OCI-LY1 (cell line): Measurements from ENCODE around the gene CAPRIN1.

Source experiments
- H2AFZ ChIP-seq: fragments of 200-600 bp; sonication (generic), shearing (Covaris generic); 2 replicates; pipeline ENCODE4 v1.6.0; 2014; ENCODE audit warnings: antibody characterized with exemption, mild to moderate bottlenecking, low read length
- H3F3A ChIP-seq: fragments of 200-600 bp; sonication (generic), shearing (Covaris generic); 2 replicates; pipeline ENCODE4 v1.6.0; 2014; ENCODE audit warnings: mild to moderate bottlenecking, antibody characterized with exemption, low read length, moderate library complexity; ENCODE audit not compliant: insufficient read depth
- H3K27ac ChIP-seq: fragments of 200-600 bp; sonication (generic); 2 replicates; pipeline ENCODE4 v1.5.1; 2014; ENCODE audit warnings: low read length, mixed run types, mild to moderate bottlenecking, low read depth; ENCODE audit not compliant: poor library complexity, severe bottlenecking
- H3K27me3 ChIP-seq: fragments of 200-600 bp; sonication (generic); 2 replicates; pipeline ENCODE4 v1.6.0; 2014; ENCODE audit warnings: antibody characterized with exemption, mild to moderate bottlenecking, low read length, moderate library complexity; ENCODE audit not compliant: insufficient read depth
- H3K36me3 ChIP-seq: fragments of 200-600 bp; sonication (generic); 2 replicates; pipeline ENCODE4 v1.6.1; 2014; ENCODE audit warnings: mild to moderate bottlenecking, antibody characterized with exemption, low read length, moderate library complexity, mixed read lengths; ENCODE audit not compliant: insufficient read depth
- H3K4me1 ChIP-seq: fragments of 200-600 bp; sonication (generic); 2 replicates; pipeline ENCODE4 v1.5.1; 2014; ENCODE audit warnings: mild to moderate bottlenecking, low read length, moderate library complexity; ENCODE audit not compliant: insufficient read depth, severe bottlenecking
- H3K4me2 ChIP-seq: fragments of 200-600 bp; sonication (generic), shearing (Covaris generic); 2 replicates; pipeline ENCODE4 v1.6.1; 2014; ENCODE audit warnings: low read length
- H3K4me3 ChIP-seq: fragments of 200-600 bp; sonication (generic); 2 replicates; pipeline ENCODE4 v1.5.1; 2014; ENCODE audit warnings: low read length, low read depth, mild to moderate bottlenecking, mixed read lengths; ENCODE audit not compliant: poor library complexity, severe bottlenecking
- H3K79me2 ChIP-seq: fragments of 200-600 bp; shearing (Covaris generic); 2 replicates; pipeline ENCODE4 v1.6.1; 2016; ENCODE audit warnings: mixed run types, low read length, mixed read lengths; ENCODE audit not compliant: insufficient read depth
- H3K9ac ChIP-seq: fragments of 200-600 bp; sonication (generic), shearing (Covaris generic); 2 replicates; pipeline ENCODE4 v1.6.1; 2014; ENCODE audit warnings: mild to moderate bottlenecking, low read length, mixed read lengths
- H3K9me2 ChIP-seq: fragments of 200-600 bp; sonication (generic), shearing (Covaris generic); 2 replicates; pipeline ENCODE4 v1.6.1; 2014; ENCODE audit warnings: low read depth, mild to moderate bottlenecking, low read length, mixed read lengths
- H3K9me3 ChIP-seq: fragments of 200-600 bp; shearing (Covaris generic); 2 replicates; pipeline ENCODE4 v1.6.1; 2014; ENCODE audit warnings: low read length, mixed read lengths
- H4K20me1 ChIP-seq: fragments of 200-600 bp; sonication (generic), shearing (Covaris generic); 2 replicates; pipeline ENCODE4 v1.6.0; 2016; ENCODE audit warnings: mild to moderate bottlenecking, low read length; ENCODE audit not compliant: insufficient read depth
- CTCF ChIP-seq: fragments of 200-600 bp; sonication (generic), shearing (Covaris generic); IDR thresholded peaks from 2 replicates; pipeline ENCODE4 v1.5.1; 2017; ENCODE audit warnings: mild to moderate bottlenecking, antibody characterized with exemption, low read length, moderate library complexity, mixed read lengths
- EZH2 ChIP-seq: fragments of 200-600 bp; sonication (generic), shearing (Covaris generic); IDR thresholded peaks from 2 replicates; pipeline ENCODE4 v1.8.0; 2017; ENCODE audit warnings: borderline replicate concordance, mixed run types, mild to moderate bottlenecking, antibody characterized with exemption, low read length, moderate library complexity, mixed read lengths

The CAPRIN1 gene

GRCh38 chr11:34143048-34143447 is 91.5 kb downstream of the CAPRIN1 start:
- no peak for TF ChIP-seq CTCF
- no peak for TF ChIP-seq EZH2
- H4K20me1 ChIP-seq, result no peaks in the 10 kb centered on the region
- no peak overlapping the region for H3K4me3 ChIP-seq
- H3K4me2 ChIP-seq, result no peak overlapping the region
- no peaks in the 10 kb centered on the region for H3K27me3 ChIP-seq
- H3K79me2 ChIP-seq, result no peaks in the 10 kb centered on the region
- no peak overlapping the region for H3K9ac ChIP-seq
- no peaks in the 10 kb centered on the region for H3K4me1 ChIP-seq
- no peaks in the 10 kb centered on the region for H3K9me3 ChIP-seq
- no peak overlapping the region for H2AFZ ChIP-seq
- no peak overlapping the region for H3K27ac ChIP-seq
- peaks cover 97% of the 10 kb centered on the region for H3K36me3 ChIP-seq
- H3K9me2 ChIP-seq, result no peaks in the 10 kb centered on the region
- no peaks in the 10 kb centered on the region for H3F3A ChIP-seq

- Histone ChIP-seq H4K20me1 (no peaks in the 10 kb centered on the region), H3K9me3 (no peaks in the 10 kb centered on the region), H3K36me3 (peaks cover 99% of the 10 kb centered on the region), H3K4me3 (no peak overlapping the region), H3K4me1 (no peaks in the 10 kb centered on the region), H3K27ac (no peak overlapping the region), H3F3A (no peaks in the 10 kb centered on the region), H3K79me2 (no peaks in the 10 kb centered on the region), H3K4me2 (no peak overlapping the region), H2AFZ (no peak overlapping the region), H3K9me2 (no peaks in the 10 kb centered on the region), H3K27me3 (no peaks in the 10 kb centered on the region), H3K9ac (no peak overlapping the region)
- no peak for TF ChIP-seq CTCF
- no peak for TF ChIP-seq EZH2
Observed at GRCh38 chr11:34145073-34145472, 93.5 kb downstream of the CAPRIN1 start.

- no peak overlapping the region for H3K27ac ChIP-seq
Observed at GRCh38 chr11:34145847-34146381, 94.4 kb downstream of the CAPRIN1 start.

GRCh38 chr11:34146411-34146810 is 94.9 kb downstream of the CAPRIN1 start:
- H2AFZ ChIP-seq, result no peak overlapping the region
- no peak overlapping the region for H3K4me3 ChIP-seq
- no peaks in the 10 kb centered on the region for H4K20me1 ChIP-seq
- TF ChIP-seq EZH2, result no peak
- TF ChIP-seq CTCF, result no peak
- H3K4me1 ChIP-seq, result no peaks in the 10 kb centered on the region
- H3K79me2 ChIP-seq, result no peaks in the 10 kb centered on the region
- H3K27ac ChIP-seq, result no peak overlapping the region
- H3K36me3 ChIP-seq, result peaks cover 97% of the 10 kb centered on the region
- H3F3A ChIP-seq, result no peaks in the 10 kb centered on the region
- H3K27me3 ChIP-seq, result no peaks in the 10 kb centered on the region
- no peak overlapping the region for H3K4me2 ChIP-seq
- H3K9me2 ChIP-seq, result no peaks in the 10 kb centered on the region
- no peak overlapping the region for H3K9ac ChIP-seq
- no peaks in the 10 kb centered on the region for H3K9me3 ChIP-seq

More at GRCh38 chr11:34145847-34146381, 94.4 kb downstream of the CAPRIN1 start:
- Histone ChIP-seq H3K36me3 (peaks cover 99% of the 10 kb centered on the region), H3K27me3 (no peaks in the 10 kb centered on the region), H3K4me1 (no peaks in the 10 kb centered on the region), H3K9me2 (no peaks in the 10 kb centered on the region), H3F3A (no peaks in the 10 kb centered on the region), H3K79me2 (no peaks in the 10 kb centered on the region), H2AFZ (no peak overlapping the region), H3K9me3 (no peaks in the 10 kb centered on the region), H4K20me1 (no peaks in the 10 kb centered on the region), H3K4me3 (no peak overlapping the region), H3K4me2 (no peak overlapping the region), H3K9ac (no peak overlapping the region)
- TF ChIP-seq EZH2, result no peak
